ENCODE data around the gene HORMAD2.

DNA sequence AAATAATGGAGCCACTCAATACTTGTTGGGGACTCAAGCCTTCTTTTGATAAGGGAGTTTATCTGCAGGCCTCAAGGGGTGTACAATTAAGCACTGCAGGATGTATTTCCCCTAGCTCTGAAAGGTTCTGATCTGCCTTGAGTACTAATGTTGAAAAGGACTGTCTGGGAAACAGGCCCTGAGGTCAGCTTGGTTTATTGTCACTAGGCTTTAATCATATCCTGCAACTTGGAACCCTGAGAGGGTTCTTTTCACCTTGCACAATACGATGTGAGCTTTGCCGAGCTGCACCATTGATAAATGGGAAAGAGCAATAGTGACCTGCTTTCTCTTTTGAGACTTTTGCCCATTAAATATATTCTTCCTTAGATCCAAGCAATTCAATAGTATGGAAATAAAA lies 31.6 kb upstream of the HORMAD2 start:
- TF ChIP-seq, protein P1, sequence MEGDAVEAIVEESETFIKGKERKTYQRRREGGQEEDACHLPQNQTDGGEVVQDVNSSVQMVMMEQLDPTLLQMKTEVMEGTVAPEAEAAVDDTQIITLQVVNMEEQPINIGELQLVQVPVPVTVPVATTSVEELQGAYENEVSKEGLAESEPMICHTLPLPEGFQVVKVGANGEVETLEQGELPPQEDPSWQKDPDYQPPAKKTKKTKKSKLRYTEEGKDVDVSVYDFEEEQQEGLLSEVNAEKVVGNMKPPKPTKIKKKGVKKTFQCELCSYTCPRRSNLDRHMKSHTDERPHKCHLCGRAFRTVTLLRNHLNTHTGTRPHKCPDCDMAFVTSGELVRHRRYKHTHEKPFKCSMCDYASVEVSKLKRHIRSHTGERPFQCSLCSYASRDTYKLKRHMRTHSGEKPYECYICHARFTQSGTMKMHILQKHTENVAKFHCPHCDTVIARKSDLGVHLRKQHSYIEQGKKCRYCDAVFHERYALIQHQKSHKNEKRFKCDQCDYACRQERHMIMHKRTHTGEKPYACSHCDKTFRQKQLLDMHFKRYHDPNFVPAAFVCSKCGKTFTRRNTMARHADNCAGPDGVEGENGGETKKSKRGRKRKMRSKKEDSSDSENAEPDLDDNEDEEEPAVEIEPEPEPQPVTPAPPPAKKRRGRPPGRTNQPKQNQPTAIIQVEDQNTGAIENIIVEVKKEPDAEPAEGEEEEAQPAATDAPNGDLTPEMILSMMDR (IDR thresholded peaks at IDR 0.05), result no peak
- no peak for TF ChIP-seq POLR2A (IDR thresholded peaks at IDR 0.05)

Data from thyroid gland (tissue), 4 donors.